Measurements from ENCODE around the gene E4F1.
"Not testable (repeated sequence)": the region's sequence is repeated elsewhere in the genome, so short reads cannot be mapped to it uniquely, and the experiment has no call there.

The E4F1 gene

GRCh38 chr16:2238150-2238837 is 14.9 kb downstream of the E4F1 start:
- Mint-ChIP-seq H3K9me3 (no peaks in the 10 kb centered on the region), H3K4me3 (no peak overlapping the region), H3K4me1 (no peaks in the 10 kb centered on the region), H3K36me3 (ENCODE audit: low read depth) (peaks cover 14% of the 10 kb centered on the region), H3K27me3 (ENCODE audit: low read depth, poor library complexity) (peaks cover 33% of the 10 kb centered on the region), H3K27ac (no peak overlapping the region)
- DNase-seq, result no peak
- TF ChIP-seq CTCF (IDR thresholded peaks at IDR 0.05), result no peak

- TF ChIP-seq CTCF (IDR thresholded peaks at IDR 0.05), result no peak
- H3K27ac Mint-ChIP-seq, result no peak overlapping the region
- peaks cover 14% of the 10 kb centered on the region for H3K36me3 Mint-ChIP-seq (ENCODE audit: low read depth)
- H3K9me3 Mint-ChIP-seq, result no peaks in the 10 kb centered on the region
- H3K4me3 Mint-ChIP-seq, result no peak overlapping the region
- H3K4me1 Mint-ChIP-seq, result no peaks in the 10 kb centered on the region
- DNase-seq, result no peak
- H3K27me3 Mint-ChIP-seq (ENCODE audit: low read depth, poor library complexity), result peaks cover 33% of the 10 kb centered on the region
Observed at GRCh38 chr16:2238838-2239675, 15.7 kb downstream of the E4F1 start.

- DNase-seq, H3K27ac Mint-ChIP-seq, H3K4me3 Mint-ChIP-seq, H3K4me1 Mint-ChIP-seq, H3K9me3 Mint-ChIP-seq: not testable (repeated sequence)
- peaks cover 16% of the 10 kb centered on the region for H3K36me3 Mint-ChIP-seq (ENCODE audit: low read depth)
- peaks cover 32% of the 10 kb centered on the region for H3K27me3 Mint-ChIP-seq (ENCODE audit: low read depth, poor library complexity)
Observed at GRCh38 chr16:2240331-2240730, 16.9 kb downstream of the E4F1 start.

- no peak for TF ChIP-seq CTCF (IDR thresholded peaks at IDR 0.05)
- Mint-ChIP-seq H3K36me3 (ENCODE audit: low read depth) (peaks cover 25% of the 10 kb centered on the region), H3K27me3 (ENCODE audit: low read depth, poor library complexity) (peaks cover 16% of the 10 kb centered on the region), H3K4me1 (no peaks in the 10 kb centered on the region), H3K4me3 (no peak overlapping the region), H3K9me3 (no peaks in the 10 kb centered on the region), H3K27ac (no peak overlapping the region)
- DNase-seq, result no peak
Observed at GRCh38 chr16:2242598-2242997, 19.2 kb downstream of the E4F1 start.

- TF ChIP-seq CTCF (IDR thresholded peaks at IDR 0.05), result no peak
- Mint-ChIP-seq H3K4me3 (no peak overlapping the region), H3K9me3 (no peaks in the 10 kb centered on the region), H3K4me1 (no peaks in the 10 kb centered on the region), H3K36me3 (ENCODE audit: low read depth) (peaks cover 25% of the 10 kb centered on the region), H3K27ac (no peak overlapping the region), H3K27me3 (ENCODE audit: low read depth, poor library complexity) (peaks cover 12% of the 10 kb centered on the region)
- DNase-seq, result no peak
Observed at GRCh38 chr16:2243031-2243528, 19.7 kb downstream of the E4F1 start.

GRCh38 chr16:2243781-2244180 is 20.4 kb downstream of the E4F1 start:
- Mint-ChIP-seq H3K36me3 (ENCODE audit: low read depth) (peaks cover 25% of the 10 kb centered on the region), H3K4me1 (no peaks in the 10 kb centered on the region), H3K27ac (no peak overlapping the region), H3K9me3 (no peaks in the 10 kb centered on the region), H3K4me3 (no peak overlapping the region), H3K27me3 (ENCODE audit: low read depth, poor library complexity) (peaks cover 5% of the 10 kb centered on the region)
- DNase-seq, result no peak
- TF ChIP-seq CTCF (IDR thresholded peaks at IDR 0.05), result no peak
